ENCODE data around the gene RCN1.

RCN1 gene

GRCh38 chr11:32071811-32072210 lies 19.1 kb upstream of the RCN1 start:
- no peak overlapping the region for H3K27ac ChIP-seq (ENCODE audit: low read length)
- H3K4me2 ChIP-seq (ENCODE audit: insufficient read depth, low read length), result no peak overlapping the region
- H4K20me1 ChIP-seq (ENCODE audit: insufficient read depth, low read length), result no peaks in the 10 kb centered on the region
- no peak overlapping the region for H3K4me3 ChIP-seq (ENCODE audit: low read depth in 1 of 2, low read length in 2 of 2)
- H3K9me3 ChIP-seq (ENCODE audit: insufficient read depth, low read length, severe bottlenecking), result no peaks in the 10 kb centered on the region
- H2AFZ ChIP-seq (ENCODE audit: low read depth, low read length), result no peak overlapping the region
- H3K27me3 ChIP-seq (ENCODE audit: insufficient read depth, low read length, poor library complexity), result peaks cover 37% of the 10 kb centered on the region
- no peaks in the 10 kb centered on the region for H3K79me2 ChIP-seq (ENCODE audit: insufficient read depth, low read length)
- H3K9ac ChIP-seq (ENCODE audit: low read depth, low read length), result no peak overlapping the region
- TF ChIP-seq EZH2 (IDR thresholded peaks at IDR 0.05; ENCODE audit: borderline replicate concordance, low read depth, low read length, severe bottlenecking) (no peak), CTCF (IDR thresholded peaks at IDR 0.05; ENCODE audit: borderline replicate concordance, extremely low read depth, low read length, poor library complexity, severe bottlenecking) (peak; percentile 22)
- H3K4me1 ChIP-seq (ENCODE audit: insufficient read depth, low read length), result no peaks in the 10 kb centered on the region
- ATAC-seq (ENCODE audit: insufficient read depth, low read depth) (no peak), DNase-seq (no peak)
- H3K36me3 ChIP-seq (ENCODE audit: insufficient read depth, low read length), result no peaks in the 10 kb centered on the region

GRCh38 chr11:32072872-32073643 lies 17.8 kb upstream of the RCN1 start:
- Histone ChIP-seq H3K9ac (ENCODE audit: low read depth, low read length) (no peak overlapping the region), H3K27me3 (ENCODE audit: insufficient read depth, low read length, poor library complexity) (peaks cover 29% of the 10 kb centered on the region), H2AFZ (ENCODE audit: low read depth, low read length) (no peak overlapping the region), H3K4me2 (ENCODE audit: insufficient read depth, low read length) (no peak overlapping the region), H3K4me1 (ENCODE audit: insufficient read depth, low read length) (no peaks in the 10 kb centered on the region), H3K4me3 (ENCODE audit: low read depth in 1 of 2, low read length in 2 of 2) (no peak overlapping the region), H4K20me1 (ENCODE audit: insufficient read depth, low read length) (no peaks in the 10 kb centered on the region), H3K36me3 (ENCODE audit: insufficient read depth, low read length) (no peaks in the 10 kb centered on the region), H3K27ac (ENCODE audit: low read length) (no peak overlapping the region), H3K79me2 (ENCODE audit: insufficient read depth, low read length) (no peaks in the 10 kb centered on the region), H3K9me3 (ENCODE audit: insufficient read depth, low read length, severe bottlenecking) (no peaks in the 10 kb centered on the region)
- TF ChIP-seq EZH2 (IDR thresholded peaks at IDR 0.05; ENCODE audit: borderline replicate concordance, low read depth, low read length, severe bottlenecking) (no peak), CTCF (IDR thresholded peaks at IDR 0.05; ENCODE audit: borderline replicate concordance, extremely low read depth, low read length, poor library complexity, severe bottlenecking) (no peak)
- ATAC-seq (ENCODE audit: insufficient read depth, low read depth) (no peak), DNase-seq (no peak)

- Histone ChIP-seq H3K27me3 (ENCODE audit: insufficient read depth, low read length, poor library complexity) (peaks cover 29% of the 10 kb centered on the region), H2AFZ (ENCODE audit: low read depth, low read length) (no peak overlapping the region), H4K20me1 (ENCODE audit: insufficient read depth, low read length) (no peaks in the 10 kb centered on the region), H3K9ac (ENCODE audit: low read depth, low read length) (no peak overlapping the region), H3K36me3 (ENCODE audit: insufficient read depth, low read length) (no peaks in the 10 kb centered on the region), H3K9me3 (ENCODE audit: insufficient read depth, low read length, severe bottlenecking) (no peaks in the 10 kb centered on the region), H3K4me2 (ENCODE audit: insufficient read depth, low read length) (no peak overlapping the region), H3K4me3 (ENCODE audit: low read depth in 1 of 2, low read length in 2 of 2) (no peak overlapping the region), H3K27ac (ENCODE audit: low read length) (no peak overlapping the region), H3K4me1 (ENCODE audit: insufficient read depth, low read length) (no peaks in the 10 kb centered on the region), H3K79me2 (ENCODE audit: insufficient read depth, low read length) (no peaks in the 10 kb centered on the region)
- TF ChIP-seq CTCF (IDR thresholded peaks at IDR 0.05; ENCODE audit: borderline replicate concordance, extremely low read depth, low read length, poor library complexity, severe bottlenecking) (no peak), EZH2 (IDR thresholded peaks at IDR 0.05; ENCODE audit: borderline replicate concordance, low read depth, low read length, severe bottlenecking) (no peak)
- DNase-seq, result no peak
- no peak for ATAC-seq (ENCODE audit: insufficient read depth, low read depth)
These were observed 17.2 kb upstream of the RCN1 start for GRCh38 chr11:32073644-32074026.

Measured in DND-41 (cell line).